Activated naive CD4-positive, alpha-beta T cell treated with anti-CD3 and anti-CD28 coated beads, Interleukin-2, amount 50 U/mL, for 16 hours (primary cell): ENCODE data around the gene KITLG.
"Not testable (repeated sequence)": the region's sequence is repeated elsewhere in the genome, so short reads cannot be mapped to it uniquely, and the experiment has no call there.

Experiments
- DNase-seq: peaks from one replicate; pipeline ENCODE4 v3.0.0-alpha.2; 2020

Gene KITLG

DNA sequence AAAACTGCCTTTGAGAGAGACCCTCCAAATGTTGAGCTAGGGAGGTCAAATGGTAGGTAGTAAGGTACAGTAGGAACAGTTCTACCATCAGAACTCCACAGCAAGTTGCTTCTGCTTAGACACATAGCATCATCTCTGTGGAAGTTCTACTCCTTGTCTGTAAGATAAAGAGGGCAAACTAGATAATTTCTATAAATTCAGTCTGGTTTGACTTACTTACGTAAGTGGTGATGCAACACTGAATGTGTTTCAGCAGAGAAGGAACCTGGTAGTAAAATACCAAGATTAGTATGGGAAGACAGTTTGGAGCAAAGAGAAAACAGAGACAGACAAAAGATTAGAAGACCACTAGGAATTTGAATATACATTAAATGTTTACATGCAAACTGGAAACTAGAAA, 42.0 kb downstream of the KITLG start:
- DNase-seq = no peak

DNA sequence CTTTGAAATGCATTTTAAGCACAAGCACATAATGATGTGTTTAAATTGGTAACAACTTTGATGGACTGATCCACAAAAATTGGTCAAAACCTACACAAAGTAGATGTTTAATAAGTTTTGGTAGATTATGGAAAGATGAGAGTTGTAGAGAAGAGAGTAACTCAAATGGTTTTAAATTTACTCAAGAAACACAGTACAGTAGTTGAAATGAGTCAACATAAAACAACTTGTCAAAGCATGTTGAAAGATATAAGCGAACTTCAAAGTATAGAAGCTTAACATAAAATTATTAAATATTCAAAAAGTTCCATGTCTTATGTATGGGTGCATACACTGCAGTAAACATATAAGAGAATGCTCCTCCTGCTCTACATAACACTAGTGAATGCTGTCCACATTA, 49.4 kb downstream of the KITLG start:
- no peak for DNase-seq

DNA sequence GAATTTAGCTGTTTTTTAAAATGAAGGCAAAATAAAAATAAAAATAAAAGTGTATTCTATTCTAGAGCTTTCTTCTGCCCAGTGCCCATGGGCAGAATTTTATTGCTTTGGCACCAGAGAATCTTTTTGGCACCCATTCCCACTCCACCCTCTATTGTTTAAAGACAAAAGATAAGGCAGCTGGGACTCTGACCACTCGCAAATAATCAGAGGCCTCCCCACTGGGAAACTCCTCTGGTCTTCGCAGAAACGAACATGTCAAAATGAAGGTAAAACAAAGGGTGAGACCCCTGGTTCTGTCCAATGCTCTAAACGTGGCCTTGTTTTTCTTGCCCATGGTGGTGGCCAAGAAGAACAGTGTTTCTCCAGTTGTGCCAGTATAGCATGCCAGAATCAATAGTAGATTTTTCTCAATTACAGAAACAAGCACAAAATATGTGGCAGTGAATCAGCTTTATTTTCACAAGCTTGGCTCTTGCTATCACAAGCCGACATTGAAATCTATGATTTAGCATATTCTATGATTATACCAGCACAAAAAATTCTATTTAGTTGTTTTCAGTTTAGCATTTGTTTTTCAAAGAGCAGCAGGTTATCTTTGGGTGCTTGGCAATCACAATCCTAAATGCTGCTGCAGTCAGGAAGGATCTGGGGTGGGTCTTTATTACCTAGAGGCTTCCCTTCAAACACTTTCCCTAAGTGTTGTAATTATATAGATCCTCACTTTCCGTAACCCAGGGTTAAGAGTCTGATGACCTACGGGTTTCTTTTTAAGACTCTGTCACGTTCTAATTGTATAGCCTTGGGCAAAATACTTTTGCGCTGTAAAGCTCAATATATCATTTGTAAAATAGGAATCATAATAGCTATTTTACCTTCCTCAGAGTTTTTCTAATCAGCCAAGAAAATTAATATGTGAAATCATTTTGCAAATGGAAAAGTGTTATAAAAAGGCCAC, 50.5 kb downstream of the KITLG start:
- DNase-seq = no peak

DNA sequence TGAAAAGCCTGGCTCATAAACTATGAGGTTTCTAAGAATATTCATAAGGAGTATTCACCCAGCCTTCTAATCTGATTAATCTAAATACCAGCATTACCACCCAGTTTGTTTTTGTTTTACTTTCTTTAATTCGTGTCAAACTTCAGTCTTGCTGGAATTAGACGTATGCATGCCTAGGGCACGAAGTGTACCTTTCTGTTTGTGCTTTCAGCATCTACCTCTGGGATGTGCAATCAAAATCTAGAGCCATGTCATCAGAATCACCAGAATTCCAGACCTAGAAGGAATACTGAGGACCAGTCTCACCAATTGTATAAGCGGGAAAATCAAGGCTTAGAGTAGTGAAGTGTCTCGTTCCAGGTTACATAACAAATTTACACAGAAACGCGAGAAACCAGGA, 57.3 kb downstream of the KITLG start:
- DNase-seq = no peak

DNA sequence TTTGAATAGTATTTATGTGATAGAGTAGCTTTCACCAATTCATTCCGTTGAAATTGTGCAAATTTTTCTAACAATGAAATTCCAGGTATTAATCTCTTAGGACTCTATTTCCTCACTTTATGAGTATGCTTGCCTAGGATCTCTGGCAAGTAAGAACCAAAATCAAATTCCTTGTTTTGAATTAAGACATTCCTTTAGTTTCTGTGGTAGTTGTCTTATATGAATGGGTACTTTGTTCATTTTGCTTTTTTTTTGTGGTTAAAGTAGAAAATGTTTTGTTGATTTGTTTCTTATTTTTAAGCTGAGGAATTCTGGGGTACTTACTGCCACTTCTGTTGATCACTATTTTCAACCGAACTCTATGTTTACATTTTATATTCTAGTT, 59.8 kb downstream of the KITLG start:
- no peak for DNase-seq

DNA sequence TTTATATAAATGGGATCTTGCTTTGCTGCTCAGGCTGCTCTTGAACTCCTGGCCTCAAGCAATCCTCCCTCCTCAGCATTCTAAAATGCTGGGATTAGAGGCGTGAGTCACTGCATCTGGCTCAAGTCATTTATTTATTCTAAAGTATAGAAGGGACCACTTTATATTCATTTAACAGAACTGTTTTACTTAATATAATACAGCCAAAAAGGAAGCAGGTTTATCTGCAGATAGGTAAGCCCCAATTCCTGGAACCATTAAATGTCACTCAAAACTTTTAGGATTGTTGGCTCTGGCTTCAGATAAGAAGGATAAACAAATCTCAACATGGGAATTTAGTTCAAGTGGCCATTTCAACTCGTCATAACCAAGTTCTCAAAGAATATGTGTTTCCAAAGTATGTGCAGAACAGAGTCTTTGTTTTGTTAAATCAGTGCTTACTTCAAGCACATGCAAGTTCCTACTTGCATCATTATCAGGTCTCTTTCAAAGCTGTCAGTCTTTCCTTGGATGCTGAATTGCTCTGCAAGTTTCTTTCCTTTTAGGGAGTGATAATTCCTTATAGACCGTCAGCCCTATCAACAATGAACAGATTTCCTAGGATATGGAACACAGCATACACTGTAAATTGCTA, 60.4 kb downstream of the KITLG start:
- DNase-seq = no peak

DNA sequence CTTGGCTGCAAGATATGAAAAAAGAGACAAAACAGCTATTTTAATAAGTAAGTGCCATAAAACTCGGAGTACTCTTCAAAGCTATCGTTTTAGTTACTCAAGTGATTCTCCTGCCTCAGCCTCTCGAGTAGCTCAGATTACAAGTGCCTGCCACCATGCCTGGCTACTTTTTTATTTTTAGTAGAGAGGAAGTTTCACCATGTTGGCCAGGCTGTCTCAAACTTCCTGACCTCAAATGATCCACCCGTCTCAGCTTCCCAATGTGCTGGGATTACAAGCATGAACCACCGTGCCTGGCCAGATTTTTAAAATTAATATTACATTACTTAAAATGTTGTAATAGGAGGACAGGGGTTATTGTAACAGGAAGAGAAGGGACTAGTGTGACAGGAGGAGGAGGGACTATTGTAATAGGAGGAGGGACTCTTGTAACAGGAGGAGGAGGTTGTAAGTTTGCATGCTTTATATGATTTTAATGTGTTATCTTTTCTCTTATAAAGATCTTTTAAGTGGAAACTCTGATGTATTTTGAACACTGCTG, 61.3 kb downstream of the KITLG start:
- no peak for DNase-seq

DNA sequence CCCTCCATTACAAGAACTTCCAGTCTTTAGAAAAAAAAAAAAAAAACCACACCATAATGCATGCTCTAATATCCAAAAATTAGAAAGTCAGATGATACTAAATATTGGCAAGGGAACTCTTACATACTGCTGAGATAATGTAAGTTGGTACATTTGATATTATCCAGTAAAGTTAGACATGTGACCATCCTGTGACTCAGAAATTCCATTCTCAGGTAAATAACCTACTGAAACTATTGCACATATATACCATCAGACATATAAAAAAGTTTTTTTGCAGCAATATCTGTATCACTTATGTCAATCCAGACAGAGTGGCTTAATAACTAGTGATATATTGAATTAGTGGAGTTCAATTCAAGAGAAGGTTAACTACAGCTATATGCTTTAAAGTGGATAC, 63.5 kb downstream of the KITLG start:
- no peak for DNase-seq

DNA sequence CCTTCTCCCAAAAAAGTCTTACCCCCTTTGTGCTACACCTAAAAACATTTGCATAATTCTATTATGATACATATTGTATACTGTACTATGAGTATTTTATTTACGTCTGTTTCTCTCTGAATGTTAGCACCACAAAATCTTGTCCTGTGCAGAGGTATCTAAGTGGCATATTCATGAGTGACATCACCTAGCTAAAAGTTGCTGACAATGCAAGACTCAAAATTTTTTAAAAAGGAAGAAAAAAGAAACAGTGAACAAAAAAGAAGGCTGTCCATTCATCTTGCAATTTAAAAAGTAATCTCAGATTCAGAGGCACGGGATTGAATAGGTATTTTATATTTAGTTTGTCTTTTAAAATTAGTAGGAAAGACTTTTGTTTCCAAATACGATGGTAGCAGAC, 69.4 kb downstream of the KITLG start:
- no peak for DNase-seq

DNA sequence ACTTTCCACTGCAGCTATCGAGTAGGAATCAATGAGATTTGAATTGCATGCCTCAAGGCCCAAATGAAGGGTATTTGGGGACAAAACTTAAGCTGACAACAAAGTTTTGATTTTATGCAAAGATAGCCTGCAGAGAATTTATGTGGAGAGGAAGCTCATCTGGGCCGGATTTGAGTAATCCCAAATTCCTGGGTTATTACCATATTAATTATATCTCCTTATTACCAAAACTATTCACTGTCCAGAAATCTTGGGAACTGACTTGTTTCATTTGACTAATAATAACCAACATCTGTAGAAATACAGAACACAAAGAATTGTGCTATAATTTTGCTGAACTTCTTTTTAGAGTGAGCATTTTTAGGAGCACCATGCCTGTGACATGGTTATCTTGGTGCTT, 70.4 kb downstream of the KITLG start:
- no peak for DNase-seq

DNA sequence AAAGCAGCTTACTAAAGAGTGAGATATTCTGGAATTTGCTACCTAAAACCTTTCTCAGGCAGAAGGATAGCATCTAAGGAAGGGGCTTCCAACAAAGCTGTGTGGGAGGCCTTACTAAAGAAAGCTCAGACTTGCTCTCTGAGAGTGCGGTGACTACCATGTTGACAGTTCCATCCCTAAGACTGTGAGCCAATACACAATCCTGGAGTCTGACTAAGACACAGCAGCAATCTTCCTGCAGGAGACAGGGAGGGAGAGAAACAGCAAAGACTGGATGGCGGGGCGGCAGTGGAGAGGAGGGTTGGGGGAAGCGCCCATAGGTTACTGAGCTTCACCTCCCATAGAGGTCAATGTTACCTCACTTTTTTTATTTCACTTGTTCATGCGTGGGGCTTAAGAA, 70.9 kb downstream of the KITLG start:
- no peak for DNase-seq

DNA sequence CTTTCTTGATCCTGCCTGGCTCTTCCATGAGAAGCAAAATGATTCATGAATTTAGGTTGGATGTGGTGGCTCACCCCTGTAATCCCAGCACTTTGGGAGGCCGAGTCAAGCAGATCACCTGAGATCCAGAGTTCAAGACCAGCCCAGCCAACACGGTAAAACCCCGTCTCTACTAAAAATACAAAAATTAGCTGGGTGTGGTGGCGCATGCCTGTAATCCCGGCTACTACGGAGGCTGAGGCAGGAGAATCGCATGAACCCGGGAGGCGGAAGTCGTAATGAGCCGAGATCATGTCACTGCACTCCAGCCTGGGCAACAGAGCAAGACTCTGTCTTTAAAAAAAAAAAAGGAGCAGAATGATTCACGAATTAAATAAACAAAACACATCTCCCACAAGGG, 72.4 kb downstream of the KITLG start:
- not testable (repeated sequence) for DNase-seq

DNA sequence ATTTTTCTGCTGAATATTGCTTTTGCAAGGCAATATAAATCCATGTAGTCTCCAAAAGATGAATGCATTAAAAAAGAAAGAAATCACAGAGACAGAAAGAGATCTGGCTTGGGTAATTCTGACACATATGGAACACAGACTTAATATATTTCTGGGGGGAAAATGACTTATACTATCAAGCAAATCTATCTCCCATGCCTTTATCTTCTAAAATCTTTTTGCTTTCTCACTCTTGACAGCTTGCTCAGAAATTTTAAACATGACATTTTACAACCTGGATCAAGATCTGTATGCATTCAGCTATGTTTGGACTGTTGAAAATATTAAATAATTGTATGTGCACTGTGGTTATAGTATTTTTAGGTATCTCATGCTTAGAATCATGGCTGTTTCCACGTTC, 73.0 kb downstream of the KITLG start:
- no peak for DNase-seq

DNA sequence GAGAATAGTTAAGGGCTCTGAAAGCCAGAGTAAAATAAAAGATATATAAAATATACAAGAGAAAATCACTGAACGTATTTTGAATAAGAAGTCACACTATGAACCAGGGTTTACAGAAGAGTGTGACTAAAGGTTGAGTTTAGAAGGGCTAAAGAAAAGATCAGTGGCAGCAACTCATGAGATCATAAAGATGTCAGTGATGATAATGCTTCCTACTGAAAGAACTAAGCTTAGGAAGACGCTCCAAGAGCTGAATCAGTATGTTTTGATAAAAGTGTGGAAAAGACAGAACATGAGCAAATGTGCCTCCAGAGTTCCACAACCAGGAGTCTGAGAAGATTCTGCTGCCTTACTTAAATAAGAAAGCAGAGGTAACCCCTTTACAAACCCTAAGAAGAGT, 74.6 kb downstream of the KITLG start:
- no peak for DNase-seq

DNA sequence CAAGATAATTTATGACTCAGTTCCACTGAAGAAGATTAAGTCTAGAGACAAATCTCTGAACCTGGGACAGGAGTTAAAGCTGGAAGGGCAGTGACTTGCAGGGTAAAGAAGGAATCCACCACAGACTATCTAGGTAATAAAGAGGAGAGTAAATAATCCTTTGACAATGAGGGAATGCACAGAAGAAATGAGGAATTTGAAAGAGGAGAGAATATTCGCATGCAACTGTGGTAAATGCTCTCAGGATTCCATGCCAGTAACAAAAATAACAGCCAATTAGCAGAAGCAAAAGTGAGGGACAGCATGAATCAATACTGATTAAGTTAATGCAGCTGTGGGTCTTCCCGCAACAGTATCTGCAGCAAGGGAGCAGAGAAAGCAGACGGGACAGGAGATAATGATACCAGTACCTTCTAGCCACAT, 77.0 kb downstream of the KITLG start:
- no peak for DNase-seq

DNA sequence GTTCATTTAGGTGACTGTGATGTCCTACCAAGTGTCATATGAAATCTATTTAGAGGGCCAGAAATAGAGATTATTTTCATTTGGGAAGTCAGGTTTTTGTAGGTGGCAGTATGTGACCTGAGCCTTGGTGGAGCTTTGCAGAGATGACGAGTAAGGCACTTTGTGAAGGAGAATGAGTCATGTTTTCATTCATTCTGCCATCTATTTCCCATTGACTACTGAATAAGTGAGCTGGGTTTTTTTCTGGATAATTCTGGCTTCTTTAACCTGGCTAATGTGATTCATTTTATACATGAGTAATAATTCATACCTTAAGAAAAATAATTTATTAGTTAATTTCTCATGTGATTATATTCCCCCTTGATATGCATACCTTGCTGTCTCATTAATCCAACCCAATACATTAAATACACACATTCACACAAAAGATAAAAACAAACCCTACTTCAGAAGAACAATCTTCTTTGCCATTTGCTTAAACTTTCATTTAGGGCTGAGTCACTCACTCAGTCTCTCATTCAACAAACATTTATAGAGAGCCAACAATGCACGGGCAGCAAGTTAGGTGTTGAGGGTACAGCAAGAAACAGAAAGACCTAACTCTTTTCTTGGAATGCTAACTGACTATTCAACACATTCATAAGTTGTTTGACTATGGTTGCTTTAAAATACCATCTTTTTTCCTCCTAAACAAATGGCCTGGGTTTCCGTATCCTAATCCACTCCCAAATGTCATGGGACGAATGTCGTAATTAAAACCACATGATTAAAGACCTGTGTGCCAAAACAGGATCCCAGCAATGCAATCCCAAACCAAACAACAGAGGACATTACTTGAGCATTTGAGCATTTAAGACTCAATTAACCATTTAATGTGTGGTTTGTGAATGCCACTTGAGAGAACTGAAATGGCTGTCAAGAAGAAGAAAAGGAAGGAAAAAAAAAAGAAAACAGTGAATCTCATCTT, 78.0 kb downstream of the KITLG start:
- no peak for DNase-seq

DNA sequence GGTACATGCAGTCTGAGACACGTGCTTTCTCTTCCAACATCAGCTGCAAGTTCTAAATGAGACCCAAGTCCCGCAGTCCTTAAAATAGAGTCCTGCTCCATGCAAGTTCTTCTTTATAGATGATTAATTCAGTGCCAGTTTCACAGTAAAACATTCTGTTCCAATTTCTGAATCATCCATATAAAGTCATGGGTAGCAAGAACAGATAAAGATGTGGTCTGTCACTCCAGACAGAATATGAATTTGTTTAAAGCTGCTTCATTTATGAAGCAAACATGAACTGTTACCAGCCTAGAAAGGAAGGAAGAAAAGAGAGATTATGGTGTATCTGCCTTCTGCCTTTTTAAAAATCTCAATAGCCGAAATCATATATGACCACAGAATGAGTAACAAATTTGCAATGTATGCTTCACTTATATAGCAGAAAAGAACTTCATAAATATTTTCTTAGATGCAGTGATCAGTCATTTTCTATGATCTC, 83.3 kb downstream of the KITLG start:
- DNase-seq = no peak

DNA sequence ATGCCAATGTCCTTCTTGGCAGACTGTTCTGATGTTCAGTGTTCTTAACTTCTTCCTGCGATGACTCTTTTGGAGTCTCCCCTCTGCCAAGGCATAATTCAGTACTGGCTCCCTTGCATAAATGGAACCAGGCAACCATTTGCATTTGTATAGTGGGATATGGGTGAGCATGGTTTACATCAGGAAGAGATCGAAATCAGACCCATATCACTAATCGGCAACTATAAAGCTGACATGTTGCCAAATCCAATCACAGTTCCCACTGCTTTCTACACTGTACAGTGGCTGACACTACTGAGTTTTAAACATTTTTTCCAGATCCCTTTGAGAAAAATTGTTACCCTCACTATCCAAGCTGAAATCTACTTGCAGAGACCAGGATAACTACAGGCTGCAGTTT, 83.8 kb downstream of the KITLG start:
- DNase-seq = no peak

DNA sequence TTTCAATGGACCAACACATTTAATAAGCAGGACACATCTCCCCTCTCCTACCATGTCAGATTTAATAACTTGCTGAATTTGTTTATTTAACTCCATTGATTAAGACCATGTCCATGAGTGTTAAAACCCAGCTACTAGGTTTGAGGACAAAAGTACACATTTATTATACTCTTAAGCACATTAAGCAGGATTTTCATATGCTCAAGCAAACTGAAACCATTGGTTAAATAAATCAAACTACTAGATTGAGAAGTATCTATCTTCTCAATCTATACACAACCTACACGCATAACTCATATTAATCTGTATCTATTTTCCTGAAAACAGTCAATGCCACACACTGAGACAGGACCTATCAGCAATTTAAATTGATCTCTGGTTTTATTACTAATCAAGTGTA, 85.2 kb downstream of the KITLG start:
- DNase-seq = no peak

DNA sequence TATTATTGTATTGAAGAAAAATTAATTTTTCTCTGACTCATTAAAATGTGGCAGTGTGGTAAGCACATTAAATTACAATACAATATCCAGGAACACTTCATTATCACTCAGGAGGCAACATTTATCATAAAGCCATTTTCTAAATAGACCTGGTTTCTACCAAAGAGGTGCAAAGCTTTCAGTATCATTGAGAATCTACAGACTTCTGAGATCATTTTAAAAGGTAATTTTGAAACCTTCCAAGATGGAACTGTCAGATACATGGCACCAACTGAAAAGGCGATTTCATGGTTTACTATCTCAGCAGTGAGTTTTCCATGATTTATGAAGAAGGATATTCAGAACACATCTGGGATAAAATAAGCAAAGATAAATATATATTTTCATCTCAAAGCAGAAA, 85.8 kb downstream of the KITLG start:
- DNase-seq = no peak

DNA sequence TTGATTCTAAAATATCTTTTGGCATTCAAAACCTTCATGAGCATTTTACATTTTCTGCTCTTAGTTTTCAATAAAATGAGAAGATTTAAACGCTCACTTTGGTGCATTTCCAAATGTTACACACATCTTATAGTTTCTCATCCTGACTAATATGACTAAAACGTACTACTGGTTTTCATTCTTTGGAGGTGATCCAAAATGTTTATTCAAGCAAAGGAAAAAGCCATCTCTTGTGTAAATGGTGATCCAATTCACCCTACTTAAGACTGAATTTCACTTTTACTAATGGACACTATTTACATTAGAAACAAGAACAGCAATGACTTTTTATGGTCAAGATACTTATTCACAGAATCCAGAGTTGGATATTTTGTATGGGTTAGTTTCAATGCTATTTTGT, 86.6 kb downstream of the KITLG start:
- no peak for DNase-seq

DNA sequence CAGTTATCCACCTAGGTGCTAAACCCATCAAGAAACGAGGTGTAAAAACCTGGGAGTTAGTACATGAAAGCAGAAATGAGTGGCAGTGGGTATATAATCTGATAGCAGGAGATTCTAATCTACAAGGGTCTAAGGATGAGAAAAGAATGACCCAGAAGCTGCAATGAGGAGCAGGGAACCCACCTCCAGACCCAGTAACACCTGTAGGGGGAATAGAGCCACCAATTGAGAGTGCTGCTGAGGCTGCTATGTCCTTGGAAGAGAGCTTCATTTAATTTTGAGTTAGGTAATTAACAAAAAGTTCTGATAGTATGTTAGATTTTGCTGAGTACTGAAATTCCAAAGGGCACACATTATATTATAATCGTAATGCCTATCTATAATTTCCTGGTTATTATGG, 89.8 kb downstream of the KITLG start:
- DNase-seq = no peak

DNA sequence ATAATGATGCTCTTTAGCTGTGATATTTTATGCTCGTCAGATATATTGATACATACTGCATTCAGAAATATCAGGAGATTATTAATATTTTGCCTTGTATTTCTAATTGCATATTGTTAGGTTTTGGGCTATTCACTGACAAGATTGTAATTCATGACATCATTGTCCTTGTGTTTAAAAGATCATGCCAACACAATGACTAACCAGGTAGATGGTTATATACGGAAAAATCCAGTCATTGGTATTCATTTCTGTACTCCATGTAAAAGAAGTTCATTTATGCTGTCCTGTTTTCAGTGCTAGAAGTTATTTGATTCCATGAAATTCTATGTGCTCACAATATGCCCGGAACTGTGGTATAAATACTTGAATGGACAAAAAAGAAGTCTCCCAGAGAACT, 107.5 kb downstream of the KITLG start:
- DNase-seq = no peak
